SK-MEL-5 (cell line): ENCODE results near the gene OPA3. TPM values are rescaled to one million over a fixed set of nuclear protein-coding genes. Genes with fewer than 3 reads are reported as not detected.

Source experiments
- DNase-seq: peaks from one replicate; pipeline ENCODE4 v3.0.0-alpha.2; 2016; ENCODE audit warnings: low read depth, low spot score
- in situ Hi-C: cut with HindIII; loops from 2 replicates; pipeline ENCODE4 v1.10.0; 2016; ENCODE audit warnings: low sequenced_read_pairs, high pct_unique_total_duplicates, low pct_unique_long_range_greater_than_20kb
- total RNA-seq: library from RNA; depleted of rRNA; stranded (reverse); fragments of >200 nt; shearing (Covaris generic); gene quantifications from 2 replicates; pipeline ENCODE4 v1.2.3, GENCODE V29; 2014; rRNA removed

OPA3 gene
- total RNA-seq, 1 experiment from 2014 or later: 10.2 TPM

DNA sequence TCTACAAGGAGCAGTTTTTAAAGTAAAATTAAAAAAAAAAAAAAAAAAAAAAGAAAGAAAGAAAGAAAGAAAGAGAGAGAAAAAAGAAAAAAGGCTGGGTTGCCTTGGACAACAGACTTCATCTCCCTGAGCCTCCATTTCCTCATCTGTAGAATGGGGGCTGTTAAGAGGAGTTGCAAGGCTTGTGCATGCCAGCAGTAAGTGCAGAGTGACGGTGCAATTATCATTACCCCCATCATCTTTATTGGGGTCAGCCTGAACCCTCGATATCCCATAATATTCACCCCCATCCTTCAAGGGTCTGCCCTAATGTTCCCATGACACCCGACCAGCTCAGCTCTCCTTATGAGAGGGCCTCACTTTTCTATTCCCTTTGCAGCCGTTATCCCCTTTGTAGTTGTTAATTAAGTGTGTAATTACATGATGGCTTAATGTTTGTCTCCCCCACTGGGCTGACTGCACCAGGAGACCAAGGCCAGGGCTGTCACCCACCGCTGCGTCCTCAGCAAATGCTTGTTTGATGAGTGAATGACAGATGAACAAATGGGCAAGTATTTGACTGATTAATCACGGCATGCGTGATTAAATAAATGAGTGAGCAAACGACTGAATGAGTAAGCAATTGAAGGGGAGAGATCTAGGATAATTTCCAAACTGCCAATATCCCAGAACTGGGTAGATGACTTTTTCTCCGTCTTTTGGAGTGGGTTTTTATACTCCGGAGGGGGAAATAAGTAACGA lies 106.7 kb downstream of the OPA3 start:
- no peak for DNase-seq
- in situ Hi-C loops: no loop called here

Other genes with a start within 250 kb of the OPA3 start
- 0.43 and 1.3 TPM in 2 replicates for gene KLC3, start 244.1 kb downstream of the OPA3 start, total RNA-seq
- 10.7 and 13.8 TPM in 2 replicates for gene ERCC2, start 214.2 kb downstream of the OPA3 start, total RNA-seq
- 1.5 and 1.8 TPM in 2 replicates for gene PPP1R13L, start 179.7 kb downstream of the OPA3 start, total RNA-seq
- gene POLR1G, start 178.2 kb downstream of the OPA3 start, total RNA-seq: 19.3 and 20.2 TPM in 2 replicates
- gene ERCC1, start 160.9 kb downstream of the OPA3 start, total RNA-seq: 125 and 138 TPM in 2 replicates
- gene FOSB, start 116.8 kb downstream of the OPA3 start, total RNA-seq: 0.13 and 0.42 TPM in 2 replicates
- gene RTN2, start 87.8 kb downstream of the OPA3 start, total RNA-seq: 10.0 and 12.8 TPM in 2 replicates
- 0.74 and 1.9 TPM in 2 replicates for gene PPM1N, start 86.4 kb downstream of the OPA3 start, total RNA-seq
- gene VASP, start 77.3 kb downstream of the OPA3 start, total RNA-seq: 42.6 and 44.1 TPM in 2 replicates
- gene GPR4, start 17.4 kb upstream of the OPA3 start, total RNA-seq: 0.24 TPM in 1 of 2 replicates, not detected in the other
- 42.8 and 46.8 TPM in 2 replicates for gene EML2, start 54.6 kb upstream of the OPA3 start, total RNA-seq
- gene GIPR, start 83.4 kb upstream of the OPA3 start, total RNA-seq: 0.05 TPM in 1 of 2 replicates, not detected in the other
- 480 and 520 TPM in 2 replicates for gene SNRPD2, start 107.2 kb upstream of the OPA3 start, total RNA-seq
- gene QPCTL, start 107.9 kb upstream of the OPA3 start, total RNA-seq: 10.0 and 14.3 TPM in 2 replicates
- gene FBXO46, start 146.1 kb upstream of the OPA3 start, total RNA-seq: 7.0 and 7.2 TPM in 2 replicates
- 0.37 and 0.45 TPM in 2 replicates for gene MEIOSIN, start 148.6 kb upstream of the OPA3 start, total RNA-seq
- 7.0 and 7.9 TPM in 2 replicates for gene SIX5, start 184.4 kb upstream of the OPA3 start, total RNA-seq
- 3.1 and 5.1 TPM in 2 replicates for gene DMPK, start 197.7 kb upstream of the OPA3 start, total RNA-seq
- 24.3 and 26.7 TPM in 2 replicates for gene DMWD, start 208.0 kb upstream of the OPA3 start, total RNA-seq
- gene RSPH6A, start 230.5 kb upstream of the OPA3 start, total RNA-seq: 0.11 TPM in 1 of 2 replicates, not detected in the other